Stimulated activated naive CD8-positive, alpha-beta T cell treated with anti-CD3 and anti-CD28 coated beads, Interleukin-15, Interleukin-2, amounts not matched to agents 100 U/mL and 50 U/mL, for 24 hours (primary cell): Measurements from ENCODE around the gene DUSP5.
A peak's percentile ranks its signal among the peaks of the same experiment; 100 is the strongest.
"Not testable (repeated sequence)": the region's sequence is repeated elsewhere in the genome, so short reads cannot be mapped to it uniquely, and the experiment has no call there.

ENCODE experiments used
- ATAC-seq: fragments of 150-1000 bp; cut with Tn5 transposase; one replicate; pipeline ENCODE4 v1.10.0; 2021
- DNase-seq: peaks from one replicate; pipeline ENCODE4 v3.0.0; 2021

Gene DUSP5

GRCh38 chr10:110497438-110498086 is at the start of gene DUSP5:
TSS of gene DUSP5 (plus strand) at chr10:110497907. CDS start at chr10:110498122, 215 bp downstream.
- DNase-seq (peak; percentile 95), ATAC-seq (peak; percentile 79)

- no peak for DNase-seq
- ATAC-seq, result no peak
These were observed 48.9 kb upstream of the DUSP5 start for GRCh38 chr10:110448682-110449418.

- peak; percentile 55 for DNase-seq
These were observed 42.3 kb upstream of the DUSP5 start for GRCh38 chr10:110455446-110455845.

GRCh38 chr10:110456046-110456445 is 41.7 kb upstream of the DUSP5 start:
- DNase-seq, result no peak

More at GRCh38 chr10:110455446-110455845, 42.3 kb upstream of the DUSP5 start:
- ATAC-seq, result peak; percentile 74

GRCh38 chr10:110456523-110457091 is 41.1 kb upstream of the DUSP5 start:
- ATAC-seq (no peak), DNase-seq (no peak)

More at GRCh38 chr10:110456046-110456445, 41.7 kb upstream of the DUSP5 start:
- ATAC-seq, result no peak

GRCh38 chr10:110457851-110458250 is 39.9 kb upstream of the DUSP5 start:
- no peak for DNase-seq
- ATAC-seq, result no peak

GRCh38 chr10:110458266-110458920 is 39.3 kb upstream of the DUSP5 start:
- ATAC-seq (no peak), DNase-seq (no peak)

GRCh38 chr10:110459600-110459999 is 38.1 kb upstream of the DUSP5 start:
- ATAC-seq (no peak), DNase-seq (no peak)

- peak; percentile 49 for DNase-seq
- ATAC-seq, result peak; percentile 55
These were observed 37.4 kb upstream of the DUSP5 start for GRCh38 chr10:110460111-110460809.

- no peak for ATAC-seq
These were observed 36.6 kb upstream of the DUSP5 start for GRCh38 chr10:110461088-110461487.

GRCh38 chr10:110461530-110461929 is 36.2 kb upstream of the DUSP5 start:
- DNase-seq (no peak), ATAC-seq (no peak)

More at GRCh38 chr10:110461088-110461487, 36.6 kb upstream of the DUSP5 start:
- no peak for DNase-seq

GRCh38 chr10:110462166-110463095 is 35.3 kb upstream of the DUSP5 start:
- DNase-seq (no peak), ATAC-seq (no peak)

- ATAC-seq, result not testable (repeated sequence)
These were observed 29.4 kb upstream of the DUSP5 start for GRCh38 chr10:110468258-110468657.

GRCh38 chr10:110470541-110470940 is 27.2 kb upstream of the DUSP5 start:
- not testable (repeated sequence) for ATAC-seq, DNase-seq

More at GRCh38 chr10:110468258-110468657, 29.4 kb upstream of the DUSP5 start:
- DNase-seq, result not testable (repeated sequence)

GRCh38 chr10:110471566-110472139 is 26.1 kb upstream of the DUSP5 start:
- ATAC-seq (no peak), DNase-seq (no peak)

GRCh38 chr10:110474017-110474416 is 23.7 kb upstream of the DUSP5 start:
- no peak for DNase-seq
- no peak for ATAC-seq

- DNase-seq (no peak), ATAC-seq (no peak)
These were observed 22.9 kb upstream of the DUSP5 start for GRCh38 chr10:110474826-110475225.

- no peak for ATAC-seq
These were observed 21.8 kb upstream of the DUSP5 start for GRCh38 chr10:110475722-110476515.

GRCh38 chr10:110479710-110480109 is 18.0 kb upstream of the DUSP5 start:
- ATAC-seq (no peak), DNase-seq (no peak)

More at GRCh38 chr10:110475722-110476515, 21.8 kb upstream of the DUSP5 start:
- no peak for DNase-seq
